IPS-11a (cell line): Measurements from ENCODE around the gene PDCD1.
"Not testable (repeated sequence)": the region's sequence is repeated elsewhere in the genome, so short reads cannot be mapped to it uniquely, and the experiment has no call there.

Experiments used
- H3K4me3 ChIP-seq: one replicate; pipeline ENCODE4 v1.5.1; 2013; ENCODE audit warnings: low read depth, low read length, control low read depth

PDCD1 gene

DNA sequence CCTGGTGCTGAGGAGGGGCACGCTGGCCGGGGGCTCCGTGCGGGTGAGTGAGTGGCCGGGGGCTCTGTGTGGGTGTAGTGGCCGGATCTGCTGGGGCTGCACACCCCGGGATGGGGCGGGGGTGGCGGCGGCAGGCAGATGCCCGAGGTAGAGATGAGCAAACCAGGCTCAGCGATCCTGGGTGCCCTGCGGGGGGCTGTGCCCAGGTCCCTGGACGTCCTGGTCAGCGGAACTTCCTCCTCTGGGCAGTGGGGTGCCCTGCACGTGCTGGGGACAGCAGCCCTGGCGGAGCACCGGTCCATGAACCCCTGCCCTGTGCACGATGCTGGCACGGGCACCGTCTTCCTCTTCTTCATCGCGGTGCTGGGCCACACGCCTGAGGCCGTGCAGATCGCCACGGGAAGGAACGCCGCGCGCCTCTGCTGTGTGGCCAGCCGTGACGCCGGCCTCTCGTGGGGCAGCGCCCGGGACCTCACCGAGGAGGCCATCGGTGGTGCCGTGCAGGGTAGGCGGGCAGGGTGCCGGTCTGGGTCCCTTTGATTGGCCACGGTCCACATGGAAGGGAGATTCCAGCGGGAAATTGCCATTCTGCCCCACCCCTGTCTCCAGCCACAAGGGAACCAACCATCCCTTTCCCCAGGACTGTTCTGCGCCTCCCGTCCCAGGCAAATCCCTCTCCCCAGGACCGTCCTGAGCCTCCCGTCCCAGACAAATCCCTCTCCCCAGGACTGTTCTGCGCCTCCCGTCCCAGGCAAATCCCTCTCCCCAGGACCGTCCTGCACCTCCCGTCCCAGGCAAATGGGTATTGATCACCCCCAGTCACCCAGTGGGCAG is 43.8 kb downstream of the PDCD1 start:
- no peak overlapping the region for H3K4me3 ChIP-seq

- no peak overlapping the region for H3K4me3 ChIP-seq
Measured at GRCh38 chr2:241814393-241814642, 44.4 kb downstream of the PDCD1 start.

GRCh38 chr2:241813644-241814392 is 44.9 kb downstream of the PDCD1 start:
- H3K4me3 ChIP-seq: no peak overlapping the region

GRCh38 chr2:241812730-241813643 is 45.7 kb downstream of the PDCD1 start:
- H3K4me3 ChIP-seq: no peak overlapping the region

GRCh38 chr2:241811952-241812729 is 46.6 kb downstream of the PDCD1 start:
- no peak overlapping the region for H3K4me3 ChIP-seq

- no peak overlapping the region for H3K4me3 ChIP-seq
Measured at GRCh38 chr2:241811201-241811951, 47.3 kb downstream of the PDCD1 start.

DNA sequence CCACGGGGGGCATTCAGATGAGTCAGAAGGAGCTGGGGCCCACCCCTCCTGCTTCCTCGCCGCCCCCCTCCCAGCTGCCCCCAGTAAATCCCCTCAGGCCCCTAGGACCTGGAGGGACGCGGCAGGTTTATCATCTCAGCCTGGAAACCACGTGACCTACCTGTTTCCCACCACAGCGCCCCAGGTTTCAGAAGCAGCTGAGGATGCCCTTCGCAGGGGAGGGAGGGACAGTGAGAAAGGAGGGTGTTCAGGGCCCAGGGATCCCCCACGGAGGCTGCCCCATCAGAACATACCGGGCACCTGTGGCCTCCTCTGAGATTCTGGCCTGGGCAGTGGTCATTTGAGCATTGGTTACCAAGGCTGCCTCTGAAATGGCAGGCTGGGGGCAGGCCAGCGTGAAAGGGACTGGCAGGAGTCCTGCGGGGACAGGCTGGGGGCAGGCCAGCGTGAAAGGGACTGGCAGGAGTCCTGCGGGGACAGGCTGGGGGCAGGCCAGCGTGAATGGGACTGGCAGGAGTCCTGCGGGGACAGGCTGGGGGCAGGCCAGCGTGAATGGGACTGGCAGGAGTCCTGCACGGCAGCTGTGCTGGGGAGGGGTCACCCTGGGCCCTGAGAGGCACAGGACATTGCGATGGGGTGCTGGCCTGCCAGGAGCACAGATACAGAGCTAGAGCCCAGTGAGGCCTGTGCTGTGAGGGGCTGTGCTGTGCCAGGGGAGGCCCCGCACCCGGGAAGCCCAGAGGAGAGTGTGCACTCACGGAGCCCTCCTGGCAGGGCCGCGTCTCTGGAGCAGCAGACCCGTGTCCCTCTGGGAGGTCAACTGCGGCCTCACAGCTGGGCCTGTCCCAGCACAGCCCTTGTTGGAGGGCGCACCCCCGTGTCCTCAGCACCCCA is 48.1 kb downstream of the PDCD1 start:
- H3K4me3 ChIP-seq: no peak overlapping the region

DNA sequence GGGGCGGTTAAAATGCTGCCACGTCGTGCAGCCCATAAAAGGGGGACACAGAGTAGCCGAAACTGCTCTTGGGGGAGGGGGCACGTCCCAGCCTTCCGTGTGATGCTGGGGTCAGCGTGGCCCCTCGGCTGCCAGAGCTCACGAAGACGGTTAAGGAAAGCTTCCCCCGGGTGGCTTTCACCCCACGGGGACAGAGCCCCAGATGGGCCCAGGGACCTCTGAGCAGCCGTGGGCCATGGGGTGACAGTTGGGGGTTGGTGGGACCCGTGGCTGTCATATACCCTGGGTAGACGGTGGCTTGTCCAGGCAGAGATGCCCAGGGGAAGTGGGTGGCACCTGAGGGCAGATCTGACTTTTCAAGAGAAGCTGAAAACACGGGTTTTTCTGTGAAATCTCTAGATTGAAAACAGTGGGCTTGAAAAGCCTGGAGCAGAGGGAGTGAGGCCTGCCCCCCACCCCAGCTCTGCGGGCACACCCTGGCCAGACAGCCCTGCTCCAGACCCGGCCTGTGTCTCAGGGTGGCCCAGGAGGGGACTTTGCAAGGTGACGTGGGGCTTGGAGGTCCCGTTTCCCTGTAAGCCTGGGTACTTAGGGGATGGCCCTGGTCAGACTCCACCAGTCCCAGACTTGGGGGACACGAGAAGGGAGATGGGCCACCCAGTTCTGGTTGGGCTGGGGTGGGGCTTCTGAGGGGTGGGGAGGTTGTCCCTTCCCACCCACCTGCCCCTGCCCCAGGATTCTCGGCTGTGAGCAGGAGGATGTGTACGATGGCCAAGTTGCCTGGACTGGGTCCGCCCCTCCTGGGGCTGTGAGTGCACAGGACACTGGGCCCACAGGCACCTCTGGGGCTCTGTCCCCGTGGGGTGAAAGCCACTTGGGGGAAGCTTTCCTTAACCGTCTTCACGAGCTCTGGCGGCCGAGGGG is 49.0 kb downstream of the PDCD1 start:
- no peak overlapping the region for H3K4me3 ChIP-seq

- H3K4me3 ChIP-seq: no peak within 1 kb of the TSS
Measured at GRCh38 chr2:241808721-241809382, 49.8 kb downstream of the PDCD1 start, which contains the start of gene NEU4. NEU4 (plus strand) TSS chr2:241809193; CDS start chr2:241814485, 5,292 bp downstream.

DNA sequence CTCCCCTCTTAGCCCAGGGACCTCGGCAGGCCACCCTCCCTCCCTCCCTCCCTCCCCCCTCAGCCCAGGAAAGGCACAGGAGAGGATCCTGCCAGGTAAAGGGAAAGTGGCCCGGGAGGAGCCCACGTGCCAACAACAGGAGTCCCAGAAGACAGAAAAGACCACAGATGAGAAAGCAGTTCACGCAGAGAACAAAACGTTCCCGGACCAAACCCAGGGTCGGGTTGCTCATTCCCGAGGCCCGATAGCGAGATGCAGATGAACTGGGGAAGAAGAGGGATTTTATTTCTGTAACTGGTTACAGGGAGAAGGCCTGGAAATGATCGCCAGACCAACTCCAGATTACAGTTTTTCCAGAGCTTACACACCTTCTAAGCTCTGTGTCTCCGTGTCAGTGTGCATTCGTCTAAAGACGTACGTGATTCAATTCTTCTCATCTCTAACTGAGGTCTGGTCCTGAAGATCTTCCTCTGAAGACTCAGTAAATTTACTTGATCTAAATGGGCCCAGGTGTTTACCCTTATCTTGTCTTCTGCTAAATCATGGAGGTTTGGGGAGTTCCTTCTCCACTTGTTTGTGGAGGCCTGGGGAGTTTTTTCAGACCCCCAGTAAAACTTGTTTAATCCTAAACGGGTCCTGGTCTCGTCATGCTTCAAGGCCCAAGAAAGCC is 50.5 kb downstream of the PDCD1 start:
- no peak overlapping the region for H3K4me3 ChIP-seq

GRCh38 chr2:241806217-241806616 is 52.5 kb downstream of the PDCD1 start:
- H3K4me3 ChIP-seq: not testable (repeated sequence)

GRCh38 chr2:241804326-241805229 is 54.1 kb downstream of the PDCD1 start:
- H3K4me3 ChIP-seq: no peak overlapping the region

DNA sequence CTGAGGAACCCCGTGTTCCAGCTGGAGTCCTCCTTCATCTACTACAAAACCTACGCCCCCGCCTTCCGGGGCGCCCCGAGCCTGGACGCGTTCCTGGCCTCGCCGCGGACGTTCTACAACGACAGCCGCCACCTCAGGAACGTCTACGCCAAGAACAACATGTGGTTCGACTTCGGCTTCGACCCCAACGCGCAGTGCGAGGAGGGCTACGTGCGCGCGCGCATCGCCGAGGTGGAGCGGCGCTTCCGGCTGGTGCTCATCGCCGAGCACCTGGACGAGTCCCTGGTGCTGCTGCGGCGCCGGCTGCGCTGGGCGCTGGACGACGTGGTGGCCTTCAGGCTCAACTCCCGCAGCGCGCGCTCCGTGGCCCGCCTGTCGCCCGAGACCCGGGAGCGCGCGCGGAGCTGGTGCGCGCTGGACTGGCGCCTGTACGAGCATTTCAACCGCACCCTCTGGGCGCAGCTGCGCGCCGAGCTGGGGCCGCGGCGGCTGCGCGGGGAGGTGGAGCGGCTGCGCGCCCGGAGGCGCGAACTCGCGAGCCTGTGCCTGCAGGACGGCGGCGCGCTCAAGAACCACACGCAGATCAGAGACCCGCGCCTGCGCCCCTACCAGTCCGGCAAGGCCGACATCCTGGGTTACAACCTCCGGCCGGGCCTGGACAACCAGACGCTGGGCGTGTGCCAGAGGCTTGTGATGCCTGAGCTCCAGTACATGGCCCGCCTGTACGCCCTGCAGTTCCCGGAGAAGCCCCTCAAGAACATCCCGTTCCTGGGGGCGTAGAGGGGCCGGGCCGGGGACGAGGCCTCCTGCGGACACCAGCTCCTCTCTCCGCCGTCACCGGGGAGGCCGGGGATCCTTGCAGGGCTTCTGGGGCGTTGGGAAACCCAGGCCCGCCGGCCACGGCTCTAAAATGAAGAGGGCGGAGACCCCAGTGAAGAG is 55.0 kb downstream of the PDCD1 start:
- peak overlapping the region; percentile 24 for H3K4me3 ChIP-seq

DNA sequence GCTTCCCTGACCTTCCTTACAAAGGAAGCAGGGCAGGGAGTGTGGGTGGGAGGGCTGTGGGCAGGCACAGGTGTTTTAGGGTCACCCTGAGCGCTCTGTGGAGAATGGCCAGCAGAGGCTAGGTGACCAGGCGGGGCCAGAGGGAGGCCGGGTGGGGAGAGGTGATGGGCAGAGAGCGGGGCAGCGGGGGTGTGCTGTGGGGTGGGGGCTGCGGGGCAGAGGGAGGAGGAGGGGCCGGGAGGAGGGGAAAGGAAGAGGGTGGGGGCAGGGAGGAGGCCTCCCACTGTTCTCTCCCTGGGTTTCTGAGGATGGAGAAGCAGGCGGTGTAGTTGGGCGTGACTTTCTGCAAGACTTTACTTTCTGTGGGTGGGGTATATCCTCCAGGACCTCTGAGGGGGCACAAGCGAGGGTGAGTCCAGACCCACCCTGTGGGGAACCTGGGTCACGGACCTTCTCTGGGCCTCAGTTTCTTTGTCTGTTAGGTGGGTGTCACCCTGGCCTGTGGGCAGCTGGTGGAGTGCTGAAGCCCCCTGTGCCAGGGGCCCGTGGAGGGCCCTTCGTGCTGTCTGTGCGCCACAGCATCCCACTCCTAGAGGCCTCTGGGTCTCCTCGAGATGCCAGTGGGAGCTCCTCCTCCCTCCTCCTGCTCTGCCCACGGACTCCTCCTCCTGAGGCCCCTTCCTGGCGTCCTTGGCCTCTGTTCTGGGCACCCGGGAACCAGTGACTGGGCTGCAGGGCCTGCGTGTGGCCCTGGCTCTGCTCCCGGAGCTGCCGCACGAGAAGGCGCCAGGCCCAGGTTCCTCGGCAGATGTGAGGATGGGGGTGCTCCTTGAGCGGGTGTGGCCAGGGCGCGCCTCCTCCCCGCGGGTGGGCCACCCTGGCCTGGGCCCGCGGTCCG is 56.0 kb downstream of the PDCD1 start:
- H3K4me3 ChIP-seq: no peak overlapping the region
